Stimulated activated naive CD8-positive, alpha-beta T cell treated with anti-CD3 and anti-CD28 coated beads, Interleukin-15, Interleukin-2, amounts not matched to agents 100 U/mL and 50 U/mL, for 24 hours (primary cell): Measurements from ENCODE around the gene ZDHHC20.
A peak's percentile ranks its signal among the peaks of the same experiment; 100 is the strongest.

Source experiments
- ATAC-seq: fragments of 150-1000 bp; cut with Tn5 transposase; one replicate; pipeline ENCODE4 v1.10.0; 2021
- DNase-seq: peaks from one replicate; pipeline ENCODE4 v3.0.0; 2021

The ZDHHC20 gene

GRCh38 chr13:21361123-21361522 is 98.0 kb downstream of the ZDHHC20 start:
- no peak for ATAC-seq
- DNase-seq, result no peak

- DNase-seq (no peak), ATAC-seq (no peak)
These were observed 98.6 kb downstream of the ZDHHC20 start for GRCh38 chr13:21360463-21360862.

- no peak for ATAC-seq
- DNase-seq, result no peak
These were observed 99.2 kb downstream of the ZDHHC20 start for GRCh38 chr13:21359855-21360254.

GRCh38 chr13:21355304-21355703 is 103.8 kb downstream of the ZDHHC20 start:
- ATAC-seq (no peak), DNase-seq (no peak)

GRCh38 chr13:21354721-21355120 is 104.4 kb downstream of the ZDHHC20 start:
- no peak for DNase-seq

GRCh38 chr13:21348488-21349120 is 110.5 kb downstream of the ZDHHC20 start:
- ATAC-seq (no peak), DNase-seq (no peak)

More at GRCh38 chr13:21354721-21355120, 104.4 kb downstream of the ZDHHC20 start:
- ATAC-seq, result no peak

GRCh38 chr13:21347753-21348318 is 111.3 kb downstream of the ZDHHC20 start:
- ATAC-seq, result no peak

GRCh38 chr13:21344662-21345176 is 114.4 kb downstream of the ZDHHC20 start:
- DNase-seq (peak; percentile 27), ATAC-seq (peak; percentile 64)

More at GRCh38 chr13:21347753-21348318, 111.3 kb downstream of the ZDHHC20 start:
- no peak for DNase-seq

- DNase-seq, result no peak
- ATAC-seq, result no peak
These were observed 115.4 kb downstream of the ZDHHC20 start for GRCh38 chr13:21343659-21344058.

GRCh38 chr13:21342699-21343442 is 116.2 kb downstream of the ZDHHC20 start:
- DNase-seq (no peak), ATAC-seq (no peak)

- no peak for ATAC-seq
These were observed 117.3 kb downstream of the ZDHHC20 start for GRCh38 chr13:21341637-21342422.

GRCh38 chr13:21338639-21339278 is 120.3 kb downstream of the ZDHHC20 start:
- no peak for ATAC-seq
- no peak for DNase-seq

More at GRCh38 chr13:21341637-21342422, 117.3 kb downstream of the ZDHHC20 start:
- DNase-seq, result no peak

GRCh38 chr13:21338156-21338555 is 120.9 kb downstream of the ZDHHC20 start:
- no peak for DNase-seq
- ATAC-seq, result no peak

GRCh38 chr13:21336609-21337349 is 122.3 kb downstream of the ZDHHC20 start:
- no peak for ATAC-seq
- DNase-seq, result no peak

- ATAC-seq (no peak), DNase-seq (no peak)
These were observed 125.9 kb downstream of the ZDHHC20 start for GRCh38 chr13:21333186-21333585.

- DNase-seq, result no peak
- no peak for ATAC-seq
These were observed 128.8 kb downstream of the ZDHHC20 start for GRCh38 chr13:21330126-21330861.

- DNase-seq (no peak), ATAC-seq (no peak)
These were observed 130.1 kb downstream of the ZDHHC20 start for GRCh38 chr13:21328836-21329477.

GRCh38 chr13:21328201-21328600 is 130.9 kb downstream of the ZDHHC20 start:
- DNase-seq (no peak), ATAC-seq (no peak)

- ATAC-seq (no peak), DNase-seq (no peak)
These were observed 132.7 kb downstream of the ZDHHC20 start for GRCh38 chr13:21326155-21327031.
